WTC11 (cell line): ENCODE results near the gene FABP2.
"Not testable (repeated sequence)": the region's sequence is repeated elsewhere in the genome, so short reads cannot be mapped to it uniquely, and the experiment has no call there.

ENCODE experiments used
- NFYB ChIP-seq: sonication (generic); formaldehyde crosslinking; conservative IDR thresholded peaks from 2 replicates; pipeline ENCODE4 v1.8.0; 2022; ENCODE audit warnings: low read depth, missing genetic modification reagents
- SMAD4 ChIP-seq: sonication (generic); formaldehyde crosslinking; IDR thresholded peaks from 2 replicates; pipeline ENCODE4 v1.8.0; 2022; ENCODE audit warnings: mild to moderate bottlenecking, missing genetic modification reagents
- SP1 ChIP-seq: sonication (generic); formaldehyde crosslinking; conservative IDR thresholded peaks from 2 replicates; pipeline ENCODE4 v1.8.1; 2022; ENCODE audit warnings: missing genetic modification reagents
- TF ChIP-seq, protein P1 (sequence below): sonication (generic); formaldehyde crosslinking; IDR thresholded peaks from 2 replicates; pipeline ENCODE4 v1.8.1; 2022; ENCODE audit warnings: mild to moderate bottlenecking, moderate library complexity, missing genetic modification reagents
- TF ChIP-seq, protein P2 (sequence below): fragments of 200-600 bp; IDR thresholded peaks from 2 replicates; pipeline ENCODE4 v1.8.0; 2022; ENCODE audit warnings: antibody characterized with exemption
- TF ChIP-seq, protein P3 (sequence below): sonication (generic); formaldehyde crosslinking; IDR thresholded peaks from 2 replicates; pipeline ENCODE4 v1.8.1; 2023; ENCODE audit warnings: mild to moderate bottlenecking, missing genetic modification reagents, moderate library complexity
- TF ChIP-seq, protein P4 (sequence below): sonication (generic); formaldehyde crosslinking; conservative IDR thresholded peaks from 2 replicates; pipeline ENCODE4 v1.8.1; 2023; ENCODE audit warnings: mild to moderate bottlenecking, low read depth, missing genetic modification reagents, moderate library complexity

DNA sequence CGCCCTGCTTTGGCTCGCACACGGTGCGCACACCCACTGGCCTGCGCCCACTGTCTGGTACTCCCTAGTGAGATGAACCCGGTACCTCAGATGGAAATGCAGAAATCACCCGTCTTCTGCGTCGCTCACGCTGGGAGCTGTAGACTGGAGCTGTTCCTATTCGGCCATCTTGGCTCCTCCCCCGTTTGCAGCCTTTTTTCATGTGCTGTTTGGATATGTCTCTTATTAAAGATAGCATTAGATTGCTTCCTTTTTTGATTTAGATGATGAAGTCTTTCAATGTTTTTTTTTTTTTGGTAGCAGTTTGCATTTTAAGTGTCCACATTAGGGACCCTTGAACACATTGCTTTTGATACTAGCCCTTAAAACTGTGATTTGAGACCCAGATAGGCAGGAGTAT is 42.0 kb downstream of the FABP2 start:
- not testable (repeated sequence) for TF ChIP-seq NFYB (CRISPR knock-in tag); SMAD4; SP1 (CRISPR knock-in tag)
- TF ChIP-seq, protein P1, sequence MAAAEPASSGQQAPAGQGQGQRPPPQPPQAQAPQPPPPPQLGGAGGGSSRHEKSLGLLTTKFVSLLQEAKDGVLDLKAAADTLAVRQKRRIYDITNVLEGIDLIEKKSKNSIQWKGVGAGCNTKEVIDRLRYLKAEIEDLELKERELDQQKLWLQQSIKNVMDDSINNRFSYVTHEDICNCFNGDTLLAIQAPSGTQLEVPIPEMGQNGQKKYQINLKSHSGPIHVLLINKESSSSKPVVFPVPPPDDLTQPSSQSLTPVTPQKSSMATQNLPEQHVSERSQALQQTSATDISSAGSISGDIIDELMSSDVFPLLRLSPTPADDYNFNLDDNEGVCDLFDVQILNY (CRISPR knock-in tag): not testable (repeated sequence)
- TF ChIP-seq, protein P2, sequence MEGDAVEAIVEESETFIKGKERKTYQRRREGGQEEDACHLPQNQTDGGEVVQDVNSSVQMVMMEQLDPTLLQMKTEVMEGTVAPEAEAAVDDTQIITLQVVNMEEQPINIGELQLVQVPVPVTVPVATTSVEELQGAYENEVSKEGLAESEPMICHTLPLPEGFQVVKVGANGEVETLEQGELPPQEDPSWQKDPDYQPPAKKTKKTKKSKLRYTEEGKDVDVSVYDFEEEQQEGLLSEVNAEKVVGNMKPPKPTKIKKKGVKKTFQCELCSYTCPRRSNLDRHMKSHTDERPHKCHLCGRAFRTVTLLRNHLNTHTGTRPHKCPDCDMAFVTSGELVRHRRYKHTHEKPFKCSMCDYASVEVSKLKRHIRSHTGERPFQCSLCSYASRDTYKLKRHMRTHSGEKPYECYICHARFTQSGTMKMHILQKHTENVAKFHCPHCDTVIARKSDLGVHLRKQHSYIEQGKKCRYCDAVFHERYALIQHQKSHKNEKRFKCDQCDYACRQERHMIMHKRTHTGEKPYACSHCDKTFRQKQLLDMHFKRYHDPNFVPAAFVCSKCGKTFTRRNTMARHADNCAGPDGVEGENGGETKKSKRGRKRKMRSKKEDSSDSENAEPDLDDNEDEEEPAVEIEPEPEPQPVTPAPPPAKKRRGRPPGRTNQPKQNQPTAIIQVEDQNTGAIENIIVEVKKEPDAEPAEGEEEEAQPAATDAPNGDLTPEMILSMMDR: not testable (repeated sequence)
- TF ChIP-seq, protein P3, sequence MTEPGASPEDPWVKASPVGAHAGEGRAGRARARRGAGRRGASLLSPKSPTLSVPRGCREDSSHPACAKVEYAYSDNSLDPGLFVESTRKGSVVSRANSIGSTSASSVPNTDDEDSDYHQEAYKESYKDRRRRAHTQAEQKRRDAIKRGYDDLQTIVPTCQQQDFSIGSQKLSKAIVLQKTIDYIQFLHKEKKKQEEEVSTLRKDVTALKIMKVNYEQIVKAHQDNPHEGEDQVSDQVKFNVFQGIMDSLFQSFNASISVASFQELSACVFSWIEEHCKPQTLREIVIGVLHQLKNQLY (CRISPR knock-in tag): not testable (repeated sequence)
- TF ChIP-seq, protein P4, sequence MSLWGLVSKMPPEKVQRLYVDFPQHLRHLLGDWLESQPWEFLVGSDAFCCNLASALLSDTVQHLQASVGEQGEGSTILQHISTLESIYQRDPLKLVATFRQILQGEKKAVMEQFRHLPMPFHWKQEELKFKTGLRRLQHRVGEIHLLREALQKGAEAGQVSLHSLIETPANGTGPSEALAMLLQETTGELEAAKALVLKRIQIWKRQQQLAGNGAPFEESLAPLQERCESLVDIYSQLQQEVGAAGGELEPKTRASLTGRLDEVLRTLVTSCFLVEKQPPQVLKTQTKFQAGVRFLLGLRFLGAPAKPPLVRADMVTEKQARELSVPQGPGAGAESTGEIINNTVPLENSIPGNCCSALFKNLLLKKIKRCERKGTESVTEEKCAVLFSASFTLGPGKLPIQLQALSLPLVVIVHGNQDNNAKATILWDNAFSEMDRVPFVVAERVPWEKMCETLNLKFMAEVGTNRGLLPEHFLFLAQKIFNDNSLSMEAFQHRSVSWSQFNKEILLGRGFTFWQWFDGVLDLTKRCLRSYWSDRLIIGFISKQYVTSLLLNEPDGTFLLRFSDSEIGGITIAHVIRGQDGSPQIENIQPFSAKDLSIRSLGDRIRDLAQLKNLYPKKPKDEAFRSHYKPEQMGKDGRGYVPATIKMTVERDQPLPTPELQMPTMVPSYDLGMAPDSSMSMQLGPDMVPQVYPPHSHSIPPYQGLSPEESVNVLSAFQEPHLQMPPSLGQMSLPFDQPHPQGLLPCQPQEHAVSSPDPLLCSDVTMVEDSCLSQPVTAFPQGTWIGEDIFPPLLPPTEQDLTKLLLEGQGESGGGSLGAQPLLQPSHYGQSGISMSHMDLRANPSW (CRISPR knock-in tag): not testable (repeated sequence)
